Measurements from ENCODE around the gene EP400.

EP400 gene

DNA sequence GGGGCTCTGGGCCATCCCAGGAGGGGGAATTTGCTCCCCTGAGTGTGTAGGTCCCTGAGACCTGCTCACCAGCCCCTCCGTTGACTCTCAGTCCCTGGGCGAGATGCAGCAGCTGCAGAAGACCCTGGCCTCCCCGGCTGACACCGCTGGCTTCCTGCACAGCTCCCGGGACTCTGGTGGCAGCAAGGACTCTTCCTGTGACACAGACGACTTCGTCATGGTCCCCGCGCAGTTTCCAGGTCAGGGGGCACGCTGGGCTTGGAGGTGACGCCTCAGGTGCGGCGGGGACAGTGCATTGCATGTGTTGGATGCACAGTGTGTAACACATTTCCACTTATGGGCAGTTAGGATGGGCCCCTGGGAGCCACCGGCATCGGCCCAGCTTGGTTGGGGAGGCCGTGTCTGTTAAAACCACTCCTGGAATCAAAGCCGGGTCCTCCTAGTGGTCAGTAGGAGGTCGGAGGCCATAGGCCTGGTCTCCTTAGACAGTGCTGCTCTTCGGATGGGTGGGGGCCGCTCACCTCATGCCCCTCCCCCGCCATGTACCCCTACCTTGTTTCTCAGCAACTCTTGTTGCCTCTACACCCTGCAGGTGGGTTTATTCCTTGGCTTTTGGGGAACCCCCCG is 37.8 kb upstream of the EP400 start:
- no peak for DNase-seq (ENCODE audit: low read depth, low spot score)

DNA sequence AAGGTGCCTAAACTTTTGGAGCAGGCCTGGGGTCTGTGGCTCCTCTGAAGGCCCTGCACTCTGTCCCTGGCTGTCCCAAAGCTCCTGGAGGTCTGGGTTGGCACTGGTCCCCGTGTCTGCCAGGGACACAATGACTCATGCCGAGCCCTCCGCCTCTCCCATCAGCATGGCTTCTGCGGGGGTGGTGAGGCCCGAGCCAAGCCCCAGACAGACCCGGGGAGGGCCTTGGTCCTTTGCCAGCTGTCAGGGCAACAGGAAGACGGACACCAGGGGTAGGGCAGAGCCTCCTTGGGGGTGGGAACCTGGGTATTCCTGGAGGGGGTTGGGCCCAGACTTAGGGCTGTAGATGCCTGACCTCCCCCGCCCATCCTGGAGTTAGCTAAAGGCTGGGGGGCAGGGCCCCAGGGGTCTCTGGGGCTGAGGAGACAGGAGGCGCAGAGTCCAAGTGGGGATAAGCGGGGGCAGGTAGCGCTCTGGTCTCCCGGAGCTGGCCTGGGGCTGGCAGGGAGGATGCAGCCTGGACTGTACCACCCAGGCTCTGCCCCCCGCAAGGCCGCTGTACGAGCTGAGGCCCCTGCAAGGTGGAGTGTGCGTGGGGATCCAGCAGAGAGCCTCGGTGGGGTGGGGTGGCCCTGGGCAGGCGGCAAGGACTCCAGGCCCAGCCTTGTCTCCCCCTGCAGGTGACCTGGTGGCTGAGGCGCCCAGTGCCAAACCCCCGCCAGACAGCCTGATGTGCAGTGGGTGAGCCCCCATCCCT is 37.0 kb upstream of the EP400 start:
- DNase-seq (ENCODE audit: low read depth, low spot score) = no peak

DNA sequence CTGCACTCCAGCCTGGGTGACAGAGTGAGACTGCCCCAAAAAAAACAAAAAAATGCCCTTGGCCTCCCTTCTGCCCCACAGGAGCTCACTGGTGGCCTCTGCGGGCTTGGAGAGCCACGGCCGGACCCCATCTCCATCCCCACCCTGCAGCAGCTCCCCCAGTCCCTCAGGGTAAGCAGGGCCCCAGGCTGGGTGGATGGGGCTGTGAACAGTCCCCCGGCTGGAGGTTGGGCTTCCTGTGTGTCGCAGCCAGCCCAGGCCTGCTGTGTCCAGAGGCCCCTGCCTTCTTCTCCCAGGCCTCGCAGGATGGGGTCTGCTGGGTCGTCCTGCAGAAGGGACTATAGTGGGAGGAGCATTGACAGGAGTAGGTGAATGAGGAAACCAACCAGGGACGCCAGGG is 36.1 kb upstream of the EP400 start:
- no peak for DNase-seq (ENCODE audit: low read depth, low spot score)

DNA sequence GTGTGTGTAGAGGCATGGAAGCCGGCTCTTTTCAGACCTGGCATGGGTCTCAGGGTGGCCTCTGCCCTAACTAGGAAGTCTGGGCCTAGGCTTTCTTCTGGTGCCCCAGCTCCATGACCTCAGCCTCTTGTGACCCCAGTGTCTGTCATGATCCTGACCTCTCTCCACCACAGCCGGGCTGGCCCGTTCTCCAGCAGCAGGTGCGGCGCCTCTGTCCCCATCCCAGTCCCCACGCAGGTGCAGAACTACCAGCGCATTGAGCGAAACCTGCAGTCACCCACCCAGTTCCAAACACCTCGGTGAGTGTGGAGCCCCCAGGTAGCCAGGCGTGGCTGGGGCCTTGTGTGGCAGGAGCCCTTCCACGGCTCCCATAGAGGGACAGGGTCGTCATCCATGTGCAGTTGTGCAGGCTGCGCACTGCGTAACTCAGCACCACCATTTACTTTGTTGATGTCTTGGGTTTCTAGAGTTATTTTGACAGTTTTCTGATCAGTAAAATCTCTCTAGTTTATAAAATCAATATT is 35.5 kb upstream of the EP400 start:
- DNase-seq (ENCODE audit: low read depth, low spot score) = no peak

DNA sequence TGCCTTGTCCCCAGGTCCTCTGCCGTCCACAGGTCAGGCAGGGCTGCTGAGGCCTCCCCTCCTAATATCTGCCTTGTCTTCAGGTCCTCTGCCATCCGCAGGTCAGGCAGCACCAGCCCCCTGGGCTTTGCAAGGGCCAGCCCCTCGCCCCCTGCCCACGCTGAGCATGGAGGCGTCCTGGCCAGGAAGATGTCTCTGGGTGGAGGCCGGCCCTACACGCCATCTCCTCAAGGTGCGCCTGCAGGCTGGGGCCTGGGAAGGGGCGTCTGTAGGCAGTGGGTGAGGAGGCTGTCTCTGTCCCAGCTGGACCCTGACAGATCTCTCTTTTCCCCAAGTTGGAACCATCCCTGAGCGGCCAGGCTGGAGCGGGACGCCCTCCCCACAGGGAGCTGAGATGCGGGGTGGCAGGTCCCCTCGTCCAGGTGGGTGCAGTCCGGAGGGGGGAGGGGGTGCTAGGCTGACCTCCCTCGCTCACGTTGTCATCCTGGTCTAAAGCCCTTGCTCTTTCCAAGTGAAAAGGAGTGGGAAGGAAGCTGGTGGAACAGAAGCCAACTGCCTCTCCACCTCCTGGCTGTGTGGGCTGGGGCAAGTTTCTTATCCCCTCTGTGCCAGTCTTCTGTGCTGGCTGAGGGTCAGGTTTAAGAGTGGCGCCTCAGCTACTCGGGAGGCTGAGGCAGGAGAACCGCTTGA is 34.6 kb upstream of the EP400 start:
- DNase-seq (ENCODE audit: low read depth, low spot score) = no peak

DNA sequence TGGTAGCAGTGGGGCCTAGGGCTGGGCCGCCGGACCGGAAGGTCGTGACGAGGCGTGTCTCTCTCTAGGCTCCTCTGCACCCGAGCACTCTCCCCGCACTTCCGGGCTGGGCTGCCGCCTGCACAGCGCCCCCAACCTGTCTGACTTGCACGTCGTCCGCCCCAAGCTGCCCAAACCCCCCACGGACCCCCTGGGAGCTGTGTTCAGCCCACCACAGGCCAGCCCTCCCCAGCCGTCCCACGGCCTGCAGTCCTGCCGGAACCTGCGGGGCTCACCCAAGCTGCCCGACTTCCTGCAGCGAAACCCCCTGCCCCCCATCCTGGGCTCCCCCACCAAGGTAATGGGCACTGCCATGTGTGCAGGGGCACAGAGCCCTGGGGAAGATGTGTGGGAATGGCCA is 33.9 kb upstream of the EP400 start:
- no peak for DNase-seq (ENCODE audit: low read depth, low spot score)

DNA sequence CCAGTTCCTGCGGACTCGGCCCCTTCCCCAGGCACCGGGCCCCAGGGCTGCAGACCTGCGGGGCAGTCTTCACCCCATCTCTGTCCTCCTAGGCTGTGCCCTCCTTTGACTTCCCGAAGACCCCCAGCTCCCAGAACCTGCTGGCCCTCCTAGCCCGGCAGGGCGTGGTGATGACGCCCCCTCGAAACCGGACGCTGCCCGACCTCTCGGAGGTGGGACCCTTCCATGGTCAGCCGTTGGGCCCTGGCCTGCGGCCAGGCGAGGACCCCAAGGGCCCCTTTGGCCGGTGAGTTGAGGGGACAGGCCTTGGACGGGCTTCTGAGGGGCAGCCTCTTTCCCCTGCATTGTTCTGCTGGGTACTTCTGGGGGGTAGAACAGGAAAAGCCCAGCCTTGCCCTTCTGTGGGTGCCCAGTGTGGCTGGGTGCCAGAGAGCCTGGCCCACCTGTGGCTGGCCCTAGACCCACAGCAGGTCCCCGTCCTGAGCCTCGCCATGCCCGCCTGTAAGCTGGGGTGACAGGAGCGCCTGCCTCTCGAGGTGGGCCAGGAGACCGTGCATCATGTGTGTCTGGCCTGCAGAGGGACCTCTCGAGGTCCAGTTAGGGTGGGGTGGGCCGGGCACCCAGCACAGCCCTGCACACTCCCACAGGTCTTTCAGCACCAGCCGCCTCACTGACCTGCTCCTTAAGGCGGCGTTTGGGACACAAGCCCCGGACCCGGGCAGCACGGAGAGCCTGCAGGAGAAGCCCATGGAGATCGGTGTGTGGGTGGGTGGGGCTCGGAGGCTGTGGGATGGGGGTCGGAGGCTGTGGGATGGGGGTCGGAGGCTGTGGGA is 33.2 kb upstream of the EP400 start:
- no peak for DNase-seq (ENCODE audit: low read depth, low spot score)

DNA sequence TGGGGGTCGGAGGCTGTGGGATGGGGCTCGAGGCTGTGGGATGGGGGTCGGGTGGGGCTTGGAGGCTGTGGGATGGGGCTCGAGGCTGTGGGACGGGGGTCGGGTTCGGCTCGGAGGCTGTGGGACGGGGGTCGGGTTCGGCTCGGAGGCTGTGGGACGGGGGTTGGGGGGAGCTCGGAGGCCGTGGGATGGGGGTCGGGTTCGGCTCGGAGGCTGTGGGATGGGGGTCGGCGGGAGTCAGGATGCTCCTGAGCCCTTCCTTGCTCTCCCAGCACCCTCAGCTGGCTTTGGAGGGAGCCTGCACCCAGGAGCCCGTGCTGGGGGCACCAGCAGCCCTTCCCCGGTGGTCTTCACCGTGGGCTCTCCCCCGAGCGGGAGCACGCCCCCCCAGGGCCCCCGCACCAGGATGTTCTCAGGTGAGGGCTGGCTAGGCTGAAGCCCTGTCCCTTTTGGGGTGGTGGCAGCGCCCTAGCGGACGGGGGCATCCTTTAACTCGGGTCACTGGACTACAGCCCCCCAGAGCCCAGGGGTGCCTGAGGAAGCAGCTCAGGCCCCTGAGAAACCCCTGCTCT is 32.5 kb upstream of the EP400 start:
- DNase-seq (ENCODE audit: low read depth, low spot score) = no peak

DNA sequence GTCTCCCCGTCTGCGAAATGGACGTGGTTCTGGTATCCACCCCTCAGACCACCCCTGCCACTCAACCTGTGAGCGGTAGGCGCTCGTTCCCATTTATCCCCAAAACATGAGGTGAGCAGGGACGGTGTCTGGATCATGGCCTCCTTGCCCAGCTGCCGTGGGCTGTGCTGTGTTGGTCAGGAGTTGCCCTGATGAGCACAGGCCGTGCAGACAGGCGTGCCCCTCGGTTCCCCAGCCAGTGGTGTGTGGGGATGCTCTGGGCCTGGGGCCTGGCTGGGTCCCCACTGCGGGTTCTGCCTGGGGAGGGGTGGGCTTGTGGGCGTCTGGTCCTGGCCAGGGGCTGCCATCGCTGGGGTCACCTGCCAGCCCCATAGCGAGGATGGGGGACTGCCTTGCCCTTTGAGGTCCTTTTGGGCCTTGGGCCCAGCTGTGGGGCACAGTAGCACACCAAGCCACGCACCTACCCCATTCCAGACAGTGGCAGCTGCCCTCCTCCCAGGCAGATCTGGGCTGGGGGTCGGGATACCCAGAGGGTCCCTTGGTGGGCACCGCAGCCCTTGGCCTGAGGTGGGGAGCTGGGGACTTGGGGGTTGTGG is 31.9 kb upstream of the EP400 start:
- no peak for DNase-seq (ENCODE audit: low read depth, low spot score)

DNA sequence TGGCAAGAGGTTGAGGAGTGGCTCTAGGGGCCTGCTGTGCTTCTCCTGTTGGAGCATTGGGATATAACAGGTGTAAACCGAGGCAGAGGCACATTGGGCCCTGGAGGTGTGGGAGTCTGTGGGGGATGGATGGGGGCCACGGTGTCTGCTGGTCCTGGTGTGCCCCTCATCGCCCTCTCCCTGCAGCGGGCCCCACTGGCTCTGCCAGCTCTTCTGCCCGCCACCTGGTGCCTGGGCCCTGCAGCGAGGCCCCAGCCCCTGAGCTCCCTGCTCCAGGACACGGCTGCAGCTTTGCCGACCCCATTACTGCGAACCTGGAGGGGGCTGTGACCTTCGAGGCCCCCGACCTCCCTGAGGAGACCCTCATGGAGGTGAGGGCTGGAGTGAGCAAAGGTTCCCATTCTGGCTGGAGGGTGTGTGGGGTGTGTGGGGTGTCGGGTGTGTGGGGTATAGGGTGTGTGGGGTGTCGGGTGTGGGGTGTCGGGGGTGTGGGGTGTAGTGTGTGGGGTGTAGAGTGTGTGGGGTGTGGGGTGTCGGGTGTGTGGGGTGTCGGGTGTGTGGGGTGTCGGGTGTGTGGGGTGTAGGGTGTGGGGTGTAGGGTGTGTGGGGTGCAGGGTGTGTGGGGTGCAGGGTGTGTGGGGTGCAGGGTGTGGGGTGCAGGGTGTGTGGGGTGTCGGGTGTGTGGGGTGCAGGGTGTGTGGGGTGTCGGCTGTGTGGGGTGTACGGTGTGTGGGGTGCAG is 31.3 kb upstream of the EP400 start:
- no peak for DNase-seq (ENCODE audit: low read depth, low spot score)

DNA sequence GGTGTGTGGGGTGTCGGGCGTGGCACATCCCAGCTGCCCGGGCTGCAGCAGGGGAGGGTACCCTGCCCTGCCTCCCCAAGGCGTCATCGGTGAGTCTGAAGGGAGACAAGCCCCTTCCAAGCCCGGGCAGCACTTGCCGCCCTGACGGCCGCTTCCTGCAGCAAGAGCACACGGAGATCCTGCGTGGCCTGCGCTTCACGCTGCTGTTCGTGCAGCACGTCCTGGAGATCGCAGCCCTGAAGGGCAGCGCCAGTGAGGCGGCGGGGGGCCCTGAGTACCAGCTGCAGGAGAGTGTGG is 30.7 kb upstream of the EP400 start:
- no peak for DNase-seq (ENCODE audit: low read depth, low spot score)

DNA sequence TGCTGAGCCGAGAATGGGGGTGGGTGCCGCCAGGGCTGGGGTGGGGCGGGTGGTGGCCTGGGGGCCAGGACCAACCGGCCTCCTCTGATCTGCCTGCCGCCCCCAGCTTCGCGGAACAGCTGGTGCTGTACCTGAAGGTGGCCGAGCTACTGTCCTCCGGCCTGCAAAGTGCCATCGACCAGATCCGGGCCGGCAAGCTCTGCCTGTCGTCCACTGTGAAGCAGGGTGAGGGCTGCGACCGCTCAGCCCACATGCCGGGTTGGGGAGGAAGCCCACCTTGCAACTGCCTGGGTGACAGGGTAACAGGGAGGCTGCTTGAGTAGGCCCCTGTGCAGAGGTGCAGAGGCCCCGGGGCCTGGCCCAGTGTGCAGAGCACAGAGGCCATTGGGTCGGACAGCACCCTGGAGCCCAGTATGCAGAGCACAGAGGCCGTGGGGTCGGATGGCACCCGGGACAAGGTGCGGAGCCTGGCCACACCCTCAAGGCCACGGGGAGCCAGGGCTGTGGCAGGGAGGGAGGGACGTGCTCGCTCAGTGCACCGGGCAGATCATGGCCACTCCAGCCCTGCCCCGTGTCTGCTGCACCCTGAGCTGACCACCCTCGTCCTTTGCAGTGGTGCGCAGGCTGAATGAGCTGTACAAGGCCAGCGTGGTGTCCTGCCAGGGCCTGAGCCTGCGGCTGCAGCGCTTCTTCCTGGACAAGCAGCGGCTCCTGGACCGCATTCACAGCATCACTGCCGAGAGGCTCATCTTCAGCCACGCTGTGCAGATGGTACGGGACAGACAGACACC is 30.2 kb upstream of the EP400 start:
- DNase-seq (ENCODE audit: low read depth, low spot score) = no peak

DNA sequence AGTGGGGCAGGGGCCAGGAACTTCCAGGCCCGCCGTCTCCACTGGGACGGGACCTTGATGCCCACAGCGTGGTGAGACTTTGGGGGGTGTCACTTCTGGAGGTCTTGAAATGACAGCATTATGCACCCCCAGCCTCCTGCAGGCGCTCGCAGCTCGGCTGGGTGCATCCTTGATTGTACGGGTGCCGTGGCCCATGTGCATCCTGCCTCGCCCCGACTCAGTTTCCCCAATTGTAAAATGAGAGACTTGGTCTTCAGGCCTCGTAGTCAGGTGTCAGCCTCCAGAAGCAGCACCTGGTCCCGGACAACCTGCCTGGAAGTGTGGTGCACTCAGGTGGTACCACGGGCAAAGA is 29.6 kb upstream of the EP400 start:
- no peak for DNase-seq (ENCODE audit: low read depth, low spot score)

DNA sequence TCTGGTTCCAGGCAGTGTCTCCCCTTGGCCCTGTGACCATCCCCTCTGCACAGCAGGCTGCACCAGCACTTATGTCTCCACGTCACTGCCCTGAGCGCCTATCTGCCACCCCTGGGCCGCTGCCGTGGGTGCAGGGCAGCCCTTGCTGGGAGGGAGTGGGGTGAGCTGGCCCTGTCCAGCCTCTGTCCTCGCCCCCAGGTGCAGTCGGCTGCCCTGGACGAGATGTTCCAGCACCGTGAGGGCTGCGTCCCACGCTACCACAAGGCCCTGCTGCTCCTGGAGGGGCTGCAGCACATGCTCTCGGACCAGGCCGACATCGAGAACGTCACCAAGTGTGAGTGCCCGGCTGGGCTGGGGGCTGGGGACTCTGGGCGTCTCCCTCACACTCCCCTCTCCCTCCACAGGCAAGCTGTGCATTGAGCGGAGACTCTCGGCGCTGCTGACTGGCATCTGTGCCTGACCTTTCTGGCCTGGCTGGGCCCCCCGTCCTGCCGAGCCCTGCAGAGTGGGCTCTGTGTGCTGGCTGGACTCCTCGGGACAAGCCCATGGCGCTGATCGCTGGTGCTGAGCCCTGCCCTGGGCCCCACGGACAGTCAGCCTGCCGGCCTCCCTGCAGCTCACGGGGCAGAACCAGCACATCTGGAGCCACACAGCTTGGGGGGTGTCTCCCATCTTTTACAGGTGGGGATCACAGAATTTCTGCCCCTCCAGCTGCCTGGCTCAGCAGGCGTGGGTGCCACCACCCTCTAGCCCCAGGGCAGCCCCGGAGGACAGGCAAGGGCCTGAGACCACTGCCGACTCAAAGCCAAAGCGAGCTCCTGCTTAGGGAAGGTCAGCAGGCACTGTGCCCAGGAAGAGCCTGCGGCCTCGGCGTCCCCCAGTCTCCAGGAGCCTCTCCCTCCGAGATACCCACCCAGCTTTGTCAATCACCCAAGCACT is 28.6 kb upstream of the EP400 start:
- no peak for DNase-seq (ENCODE audit: low read depth, low spot score)

DNA sequence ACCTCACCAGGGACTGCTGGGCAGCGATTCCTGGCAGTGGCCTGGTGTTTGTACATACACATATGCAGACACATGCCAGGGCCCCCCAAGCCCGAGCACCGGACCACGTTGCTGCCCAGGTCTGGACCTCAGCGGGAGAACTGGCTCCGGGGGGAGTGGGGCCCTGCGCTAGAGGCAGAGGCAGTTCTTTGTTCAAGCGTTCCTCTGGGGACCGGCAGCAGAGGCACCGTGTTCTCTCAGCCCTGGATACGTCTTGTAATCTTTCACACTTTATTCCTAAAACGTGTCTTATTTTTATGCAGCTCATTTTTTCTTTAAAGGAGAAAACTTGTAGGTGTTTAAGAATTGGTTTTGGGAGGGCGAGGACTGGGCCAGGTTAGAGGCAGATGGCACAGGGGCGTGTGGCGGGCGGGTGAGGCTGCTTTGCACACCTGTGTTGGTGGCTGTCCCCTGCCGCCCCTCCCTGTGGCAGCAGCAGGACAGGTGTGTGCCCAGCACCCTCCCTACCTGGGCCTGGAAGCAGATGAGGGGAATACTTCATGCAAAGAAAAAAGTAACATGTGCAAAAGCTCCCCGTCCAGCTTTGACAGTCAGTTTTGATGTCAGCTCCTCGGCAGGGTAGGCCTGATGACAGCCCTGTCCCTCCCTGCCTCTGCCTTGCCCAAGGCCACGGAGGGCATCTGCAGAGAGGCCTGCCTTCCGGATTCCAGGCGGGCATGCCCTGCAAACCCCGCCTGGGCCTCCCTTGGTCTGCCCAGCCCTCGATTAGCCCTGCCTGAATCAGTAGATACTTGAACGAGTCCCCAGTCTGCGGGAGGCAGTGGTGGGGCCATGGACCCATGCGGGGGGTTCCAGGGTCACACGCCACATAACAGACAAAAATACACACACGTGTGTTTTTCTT is 27.6 kb upstream of the EP400 start:
- no peak for DNase-seq (ENCODE audit: low read depth, low spot score)

DNA sequence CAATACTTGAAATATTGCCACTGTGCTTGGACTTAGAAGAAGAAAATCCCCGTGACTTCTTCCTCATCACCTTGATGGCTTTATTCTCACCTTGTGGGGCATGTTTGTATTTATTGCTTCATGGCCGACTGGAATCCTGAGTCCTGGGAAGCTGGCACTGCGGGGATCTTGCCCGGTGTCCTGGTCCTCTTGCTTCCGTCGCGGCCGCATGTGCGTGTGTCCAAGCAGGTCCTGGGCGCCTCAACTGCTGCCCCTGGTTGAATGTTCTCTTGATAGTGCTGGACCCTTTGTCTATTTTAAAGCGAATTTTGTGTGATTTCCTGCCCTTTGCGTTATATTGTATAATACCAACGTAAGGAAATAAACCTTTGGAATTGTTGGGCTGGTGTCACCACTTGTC is 27.0 kb upstream of the EP400 start:
- DNase-seq (ENCODE audit: low read depth, low spot score) = no peak

DNA sequence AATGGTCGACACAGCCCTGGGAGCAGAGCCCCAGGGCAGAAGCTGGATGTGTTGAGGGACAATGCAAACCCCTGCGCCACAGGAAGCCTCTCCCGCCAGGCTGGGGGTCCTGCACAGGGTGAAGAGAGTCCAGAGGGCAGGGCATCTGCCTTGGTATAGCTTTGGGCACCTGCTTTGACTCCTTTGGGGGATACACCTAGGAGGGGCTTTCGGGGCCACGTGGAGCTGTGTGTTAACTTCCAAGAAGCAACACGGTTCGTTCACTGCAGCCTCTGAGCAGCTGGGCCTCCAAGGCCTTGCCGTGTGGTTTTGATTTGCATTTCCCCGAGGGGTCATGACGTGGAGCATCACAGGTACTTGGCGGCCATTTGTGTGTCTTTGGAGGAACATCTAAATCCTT is 26.5 kb upstream of the EP400 start:
- DNase-seq (ENCODE audit: low read depth, low spot score) = no peak
